Smooth muscle cell (in vitro differentiated cells): ENCODE results near the gene GSTO2. TPM values are rescaled to one million over a fixed set of nuclear protein-coding genes. Genes with fewer than 3 reads are reported as not detected.

Source experiments
- DNase-seq: peaks from one replicate; lab custom pipeline; 2025; ENCODE audit not compliant: unreplicated experiment; lab: John Stamatoyannopoulos, UW
- H2AFZ ChIP-seq: fragments of 200-600 bp; sonication (generic); 2 replicates; pipeline ENCODE4 v1.6.0; 2016; ENCODE audit warnings: antibody characterized with exemption, low read depth, mild to moderate bottlenecking
- H3F3A ChIP-seq: fragments of 200-600 bp; sonication (generic); 2 replicates; pipeline ENCODE4 v1.6.0; 2017; ENCODE audit warnings: antibody characterized with exemption, low read depth
- H3K27ac ChIP-seq: fragments of 200-600 bp; sonication (generic); 2 replicates; pipeline ENCODE4 v1.5.1; 2016; ENCODE audit warnings: low read depth, mild to moderate bottlenecking
- H3K27me3 ChIP-seq: fragments of 200-600 bp; sonication (generic); 2 replicates; pipeline ENCODE4 v1.6.1; 2016; ENCODE audit warnings: low read depth, mild to moderate bottlenecking
- H3K36me3 ChIP-seq: fragments of 200-600 bp; sonication (generic); 2 replicates; pipeline ENCODE4 v1.5.1; 2016; ENCODE audit warnings: low read depth
- H3K4me1 ChIP-seq: fragments of 200-600 bp; sonication (generic); 2 replicates; pipeline ENCODE4 v1.5.1; 2016; ENCODE audit warnings: low read depth
- H3K4me2 ChIP-seq: fragments of 200-600 bp; sonication (generic); 2 replicates; pipeline ENCODE4 v1.6.0; 2016; ENCODE audit warnings: mild to moderate bottlenecking
- H3K4me3 ChIP-seq: fragments of 200-600 bp; sonication (generic); 2 replicates; pipeline ENCODE4 v1.5.1; 2016; ENCODE audit warnings: mild to moderate bottlenecking
- H3K79me2 ChIP-seq: fragments of 200-600 bp; sonication (generic); 2 replicates; pipeline ENCODE4 v1.6.0; 2016; ENCODE audit warnings: low read depth, mild to moderate bottlenecking
- H3K9ac ChIP-seq: fragments of 200-600 bp; sonication (generic); 2 replicates; pipeline ENCODE4 v1.6.0; 2016; ENCODE audit warnings: low read depth
- H3K9me3 ChIP-seq: fragments of 200-600 bp; sonication (generic); replicated peaks from 2 replicates; pipeline ENCODE4 v1.5.1; 2016; ENCODE audit warnings: low read depth
- H4K20me1 ChIP-seq: fragments of 200-600 bp; sonication (generic); 2 replicates; pipeline ENCODE4 v1.6.0; 2016; ENCODE audit warnings: low read depth
- WGBS: methylation state at CpG from one replicate; pipeline ENCODE4 v1.1.7; 2016; ENCODE audit warnings: low lambda C conversion rate; 5-methylcytosine and 5-hydroxymethylcytosine counted together
- polyA plus RNA-seq: library from polyadenylated mRNA; unstranded; fragments of >200 nt; fragmentation: Nextera tagmentation; extraction: Ambion mirVana; gene quantifications from 2 replicates; pipeline ENCODE4 v1.2.1, GENCODE V29; 2016
- total RNA-seq: library from RNA; depleted of rRNA; stranded (reverse); fragments of >200 nt; gene quantifications from 2 replicates; pipeline ENCODE4 v1.2.3, GENCODE V29; 2014
- TF ChIP-seq, protein P1 (sequence below): fragments of 200-600 bp; sonication (generic); IDR thresholded peaks from 2 replicates; pipeline ENCODE4 v1.5.1; 2017; ENCODE audit warnings: borderline replicate concordance, mild to moderate bottlenecking, antibody characterized with exemption; ENCODE audit not compliant: insufficient read depth, poor library complexity, severe bottlenecking

The GSTO2 gene
- total and polyA plus RNA-seq, 2 experiments from 2014 or later = 2.1 to 3.7 TPM

DNA sequence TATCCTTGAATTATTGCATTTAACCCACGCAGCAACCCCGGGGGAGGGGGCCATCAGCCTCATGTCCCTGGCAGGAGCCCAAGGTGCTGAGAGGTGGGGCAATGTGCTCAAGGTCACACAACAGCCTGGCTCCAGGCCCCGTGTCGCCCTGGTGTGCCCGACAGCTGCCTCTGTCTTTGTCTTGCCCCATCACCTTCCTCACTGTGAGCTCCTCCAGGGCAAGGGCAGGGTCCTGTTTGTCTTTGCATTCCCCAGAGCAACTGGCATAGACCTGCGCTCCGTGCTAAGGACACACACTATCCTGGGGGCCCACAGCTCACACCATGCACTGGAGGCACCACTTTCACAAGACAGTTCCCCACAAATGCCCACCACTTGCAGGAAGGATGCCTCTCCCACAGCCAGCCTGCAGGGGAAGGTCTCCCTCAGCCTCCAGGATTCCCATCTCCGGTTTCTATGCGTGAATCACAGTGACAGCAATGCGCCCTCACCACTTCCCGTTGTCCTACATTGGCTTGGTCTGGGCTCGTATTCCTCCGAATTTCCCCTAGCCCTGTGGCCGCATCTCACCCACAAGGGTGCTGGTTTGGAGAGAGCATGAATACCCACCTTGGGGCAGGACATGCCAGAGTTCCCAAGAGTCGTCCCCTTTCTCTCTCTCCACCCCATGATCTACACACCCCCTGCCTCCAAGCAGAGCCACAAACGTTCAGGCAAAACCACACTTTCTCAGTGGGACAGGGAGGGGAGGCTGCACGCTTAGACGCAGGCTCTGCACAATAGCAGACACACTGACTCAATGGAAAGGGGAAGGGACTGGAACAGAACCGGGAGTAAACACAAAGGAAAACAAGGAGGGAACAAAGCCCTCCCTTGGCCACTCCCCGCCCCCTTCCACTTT is 59.0 kb downstream of the GSTO2 start:
- Histone ChIP-seq H2AFZ (no peak overlapping the region), H3K9ac (peak overlapping the region; percentile 97), H3F3A (peaks cover 32% of the 10 kb centered on the region), H4K20me1 (peaks cover 89% of the 10 kb centered on the region), H3K79me2 (peaks cover 62% of the 10 kb centered on the region), H3K27ac (peak overlapping the region; percentile 99), H3K4me1 (peaks cover 66% of the 10 kb centered on the region), H3K4me3 (peak overlapping the region; percentile 35), H3K9me3 (no peaks in the 10 kb centered on the region), H3K36me3 (no peaks in the 10 kb centered on the region), H3K27me3 (no peaks in the 10 kb centered on the region), H3K4me2 (peak overlapping the region; percentile 83)
- DNase-seq = peak; percentile 21
- TF ChIP-seq, protein P1, sequence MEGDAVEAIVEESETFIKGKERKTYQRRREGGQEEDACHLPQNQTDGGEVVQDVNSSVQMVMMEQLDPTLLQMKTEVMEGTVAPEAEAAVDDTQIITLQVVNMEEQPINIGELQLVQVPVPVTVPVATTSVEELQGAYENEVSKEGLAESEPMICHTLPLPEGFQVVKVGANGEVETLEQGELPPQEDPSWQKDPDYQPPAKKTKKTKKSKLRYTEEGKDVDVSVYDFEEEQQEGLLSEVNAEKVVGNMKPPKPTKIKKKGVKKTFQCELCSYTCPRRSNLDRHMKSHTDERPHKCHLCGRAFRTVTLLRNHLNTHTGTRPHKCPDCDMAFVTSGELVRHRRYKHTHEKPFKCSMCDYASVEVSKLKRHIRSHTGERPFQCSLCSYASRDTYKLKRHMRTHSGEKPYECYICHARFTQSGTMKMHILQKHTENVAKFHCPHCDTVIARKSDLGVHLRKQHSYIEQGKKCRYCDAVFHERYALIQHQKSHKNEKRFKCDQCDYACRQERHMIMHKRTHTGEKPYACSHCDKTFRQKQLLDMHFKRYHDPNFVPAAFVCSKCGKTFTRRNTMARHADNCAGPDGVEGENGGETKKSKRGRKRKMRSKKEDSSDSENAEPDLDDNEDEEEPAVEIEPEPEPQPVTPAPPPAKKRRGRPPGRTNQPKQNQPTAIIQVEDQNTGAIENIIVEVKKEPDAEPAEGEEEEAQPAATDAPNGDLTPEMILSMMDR = no peak
- 35% methylated on average over 20 of the region's 20 CpGs for WGBS

- TF ChIP-seq, protein P1 = no peak
These were observed 59.6 kb downstream of the GSTO2 start for GRCh38 chr10:104328646-104328895.

DNA sequence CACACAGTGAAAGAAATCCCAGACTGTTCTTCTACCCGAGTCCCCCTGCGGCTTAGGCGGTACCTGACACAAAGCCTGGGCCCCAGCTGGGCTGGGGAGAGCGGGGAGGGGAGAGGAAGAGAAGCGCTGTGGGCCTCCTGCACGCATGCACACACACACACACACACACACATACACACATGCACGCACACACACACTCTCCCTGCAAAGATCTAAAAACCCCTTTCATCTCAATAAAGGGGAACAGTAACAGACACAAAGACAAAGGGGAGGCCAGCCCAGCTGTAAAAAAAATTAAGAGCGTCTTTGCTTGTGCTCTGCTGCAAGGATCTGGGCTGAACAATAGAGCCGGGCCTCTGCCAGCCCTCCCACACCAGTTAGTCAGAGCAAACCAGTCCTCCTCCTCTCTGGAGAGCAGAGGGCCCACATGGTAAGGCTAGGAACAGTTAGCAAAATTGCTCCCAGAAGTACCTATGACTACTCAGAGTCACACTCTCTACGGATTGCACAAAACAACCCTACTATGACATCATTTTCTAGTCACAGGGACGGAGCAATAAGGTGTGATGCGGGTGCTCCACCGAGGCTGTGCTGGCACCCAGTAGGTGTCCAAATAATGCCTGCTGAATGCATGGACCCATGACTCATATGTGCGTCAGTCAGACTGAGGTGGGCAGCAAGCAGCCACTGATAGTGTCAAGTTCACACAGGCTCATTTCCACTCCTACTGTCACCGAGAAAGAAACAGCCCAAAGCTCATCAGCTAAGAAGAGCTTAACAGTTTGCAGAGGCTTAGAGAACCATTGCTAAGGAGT is 60.1 kb downstream of the GSTO2 start:
- Histone ChIP-seq H3K9ac (peak overlapping the region; percentile 97), H3K27ac (peak overlapping the region; percentile 99), H3K27me3 (no peaks in the 10 kb centered on the region), H3K9me3 (no peaks in the 10 kb centered on the region), H3F3A (peaks cover 35% of the 10 kb centered on the region), H4K20me1 (peaks cover 89% of the 10 kb centered on the region), H3K4me3 (peak overlapping the region; percentile 35), H3K4me2 (peak overlapping the region; percentile 83), H3K79me2 (peaks cover 62% of the 10 kb centered on the region), H3K36me3 (no peaks in the 10 kb centered on the region), H3K4me1 (peaks cover 76% of the 10 kb centered on the region), H2AFZ (no peak overlapping the region)
- 6% methylated on average over 15 of the region's 15 CpGs for WGBS
- TF ChIP-seq, protein P1 = no peak
- DNase-seq = no peak

More at GRCh38 chr10:104328646-104328895, 59.6 kb downstream of the GSTO2 start:
- Histone ChIP-seq H3K36me3 (no peaks in the 10 kb centered on the region), H3K27me3 (no peaks in the 10 kb centered on the region), H3K4me2 (peak overlapping the region; percentile 83), H3K27ac (peak overlapping the region; percentile 99), H3K9me3 (no peaks in the 10 kb centered on the region), H3K4me3 (peak overlapping the region; percentile 35), H2AFZ (no peak overlapping the region), H3K4me1 (peaks cover 72% of the 10 kb centered on the region), H3F3A (peaks cover 35% of the 10 kb centered on the region), H3K9ac (peak overlapping the region; percentile 97), H4K20me1 (peaks cover 89% of the 10 kb centered on the region), H3K79me2 (peaks cover 62% of the 10 kb centered on the region)
- 7% methylated on average over 3 of the region's 3 CpGs for WGBS
- no peak for DNase-seq
